ENCODE measurements around the gene PGLYRP4. TPM values are rescaled to one million over a fixed set of nuclear protein-coding genes. Genes with fewer than 3 reads are reported as not detected.

PGLYRP4 gene
- total RNA-seq, 1 experiment from 2014 or later: 0.38 TPM

DNA sequence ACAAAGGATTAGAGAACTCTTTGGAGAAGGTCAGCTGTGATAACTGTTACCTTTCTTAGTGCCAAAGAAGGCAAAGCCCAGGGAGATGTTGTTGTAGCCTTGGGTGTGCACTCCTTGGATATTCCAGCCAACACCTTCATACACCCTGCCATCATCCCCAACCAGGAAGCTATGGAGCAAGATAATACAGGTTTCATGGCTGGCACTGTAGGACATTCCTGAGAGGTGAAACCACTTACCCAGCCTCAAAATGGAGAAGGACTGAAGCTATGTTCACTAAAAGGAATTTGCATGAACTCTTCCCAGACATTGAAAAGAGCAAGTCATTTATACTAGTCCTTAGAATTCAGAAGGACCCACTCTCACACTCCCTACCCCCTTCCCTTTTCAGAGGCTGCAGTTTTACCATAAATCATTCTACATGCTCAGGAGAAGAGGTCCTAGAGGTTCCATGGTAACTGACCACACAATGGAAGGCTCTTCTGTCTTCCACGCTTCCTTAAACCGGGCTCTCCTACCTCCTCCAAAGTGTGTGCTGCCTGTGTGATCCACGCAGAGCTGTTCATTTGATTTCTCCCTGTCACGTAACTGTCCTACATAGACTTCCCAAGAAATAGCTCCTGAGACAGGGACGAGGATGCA is 5.5 kb downstream of the PGLYRP4 start:
- Mint-ChIP-seq H3K27ac (ENCODE audit: unreplicated experiment) (no peak overlapping the region), H3K36me3 (ENCODE audit: insufficient read depth, unreplicated experiment) (no peaks in the 10 kb centered on the region), H3K4me3 (ENCODE audit: low read depth, unreplicated experiment) (no peak overlapping the region), H3K9me3 (ENCODE audit: low read depth, unreplicated experiment) (no peaks in the 10 kb centered on the region), H3K27me3 (ENCODE audit: unreplicated experiment) (peaks cover 95% of the 10 kb centered on the region), H3K4me1 (ENCODE audit: low read depth, unreplicated experiment) (peaks cover 35% of the 10 kb centered on the region)
- intact Hi-C loops (cut with micrococcal nuclease; ENCODE audit: unreplicated experiment): no loop called here
- TF ChIP-seq, protein P1, sequence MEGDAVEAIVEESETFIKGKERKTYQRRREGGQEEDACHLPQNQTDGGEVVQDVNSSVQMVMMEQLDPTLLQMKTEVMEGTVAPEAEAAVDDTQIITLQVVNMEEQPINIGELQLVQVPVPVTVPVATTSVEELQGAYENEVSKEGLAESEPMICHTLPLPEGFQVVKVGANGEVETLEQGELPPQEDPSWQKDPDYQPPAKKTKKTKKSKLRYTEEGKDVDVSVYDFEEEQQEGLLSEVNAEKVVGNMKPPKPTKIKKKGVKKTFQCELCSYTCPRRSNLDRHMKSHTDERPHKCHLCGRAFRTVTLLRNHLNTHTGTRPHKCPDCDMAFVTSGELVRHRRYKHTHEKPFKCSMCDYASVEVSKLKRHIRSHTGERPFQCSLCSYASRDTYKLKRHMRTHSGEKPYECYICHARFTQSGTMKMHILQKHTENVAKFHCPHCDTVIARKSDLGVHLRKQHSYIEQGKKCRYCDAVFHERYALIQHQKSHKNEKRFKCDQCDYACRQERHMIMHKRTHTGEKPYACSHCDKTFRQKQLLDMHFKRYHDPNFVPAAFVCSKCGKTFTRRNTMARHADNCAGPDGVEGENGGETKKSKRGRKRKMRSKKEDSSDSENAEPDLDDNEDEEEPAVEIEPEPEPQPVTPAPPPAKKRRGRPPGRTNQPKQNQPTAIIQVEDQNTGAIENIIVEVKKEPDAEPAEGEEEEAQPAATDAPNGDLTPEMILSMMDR (IDR thresholded peaks at IDR 0.05; ENCODE audit: unreplicated experiment): no peak
- no TSS peak for BruUV-seq (replicated peaks)
- CTCF ChIA-PET: interaction anchor here (0.8 to 1.5 kb wide), 2 partner anchors 9 to 18 kb away, joined by 3 to 5 read pairs; no protein-coding TSS in a partner anchor
- no peak for DNase-seq

DNA sequence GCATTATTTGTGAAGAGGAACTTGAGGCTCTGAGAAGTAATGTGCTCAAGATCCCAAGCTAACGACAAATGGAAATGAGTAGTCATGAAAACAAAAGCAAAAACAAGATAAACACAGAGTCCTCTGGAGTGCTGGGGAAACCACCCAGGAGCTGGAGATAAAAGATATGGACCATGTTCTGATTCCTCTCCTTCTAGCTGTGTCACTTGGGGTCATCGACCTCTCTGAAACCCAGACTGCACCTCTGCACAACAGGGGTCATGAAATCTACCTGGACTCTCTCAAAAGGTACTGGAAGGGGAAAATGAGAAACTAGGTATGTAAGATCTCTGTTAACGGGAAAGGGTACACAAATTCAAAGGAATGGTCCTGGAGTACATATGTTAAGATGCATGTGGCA is 6.5 kb downstream of the PGLYRP4 start:
- TF ChIP-seq, protein P1 (IDR thresholded peaks at IDR 0.05; ENCODE audit: unreplicated experiment): no peak
- peaks cover 95% of the 10 kb centered on the region for H3K27me3 Mint-ChIP-seq (ENCODE audit: unreplicated experiment)
- H3K9me3 Mint-ChIP-seq (ENCODE audit: low read depth, unreplicated experiment): no peaks in the 10 kb centered on the region
- H3K36me3 Mint-ChIP-seq (ENCODE audit: insufficient read depth, unreplicated experiment): no peaks in the 10 kb centered on the region
- no TSS peak for BruUV-seq (replicated peaks)
- CTCF ChIA-PET: no interaction called here
- peaks cover 35% of the 10 kb centered on the region for H3K4me1 Mint-ChIP-seq (ENCODE audit: low read depth, unreplicated experiment)
- no peak for DNase-seq
- H3K4me3 Mint-ChIP-seq (ENCODE audit: low read depth, unreplicated experiment): no peak overlapping the region
- intact Hi-C loops (cut with micrococcal nuclease; ENCODE audit: unreplicated experiment): no loop called here
- H3K27ac Mint-ChIP-seq (ENCODE audit: unreplicated experiment): no peak overlapping the region

DNA sequence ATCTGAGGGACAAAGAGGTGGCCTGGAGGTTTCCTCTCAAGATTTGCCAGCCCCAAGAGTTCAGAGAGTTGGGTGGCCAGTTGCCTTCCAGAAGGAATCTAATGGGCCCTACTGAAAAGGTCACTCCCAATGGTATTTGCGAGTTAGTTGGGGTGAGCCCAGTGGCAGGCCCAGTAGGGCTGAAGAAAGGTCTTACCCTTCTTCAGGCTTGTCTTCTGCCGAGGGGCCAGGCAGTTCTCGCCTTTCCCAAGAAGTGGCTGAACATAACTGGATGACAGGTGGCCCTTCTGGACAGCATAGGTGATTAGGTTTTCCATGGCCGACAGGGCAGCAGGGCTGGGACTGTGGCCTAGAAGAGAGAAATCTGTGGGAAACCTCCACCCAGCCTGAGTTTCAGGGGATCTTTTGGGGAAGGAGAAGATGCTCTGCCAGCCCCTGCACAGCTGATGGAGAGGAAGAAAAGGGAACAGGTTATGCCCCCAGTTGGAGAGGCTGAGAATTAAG is 7.2 kb downstream of the PGLYRP4 start:
- TF ChIP-seq, protein P1 (IDR thresholded peaks at IDR 0.05; ENCODE audit: unreplicated experiment): no peak
- H3K4me1 Mint-ChIP-seq (ENCODE audit: low read depth, unreplicated experiment): peaks cover 32% of the 10 kb centered on the region
- no peak for DNase-seq
- peaks cover 95% of the 10 kb centered on the region for H3K27me3 Mint-ChIP-seq (ENCODE audit: unreplicated experiment)
- no peak overlapping the region for H3K27ac Mint-ChIP-seq (ENCODE audit: unreplicated experiment)
- BruUV-seq (replicated peaks): no TSS peak
- CTCF ChIA-PET: interaction anchor here (0.7 kb wide), 1 partner anchor 14 kb away, joined by 3 read pairs; no protein-coding TSS in a partner anchor
- intact Hi-C loops (cut with micrococcal nuclease; ENCODE audit: unreplicated experiment): no loop called here
- H3K4me3 Mint-ChIP-seq (ENCODE audit: low read depth, unreplicated experiment): no peak overlapping the region
- no peaks in the 10 kb centered on the region for H3K9me3 Mint-ChIP-seq (ENCODE audit: low read depth, unreplicated experiment)
- no peaks in the 10 kb centered on the region for H3K36me3 Mint-ChIP-seq (ENCODE audit: insufficient read depth, unreplicated experiment)

DNA sequence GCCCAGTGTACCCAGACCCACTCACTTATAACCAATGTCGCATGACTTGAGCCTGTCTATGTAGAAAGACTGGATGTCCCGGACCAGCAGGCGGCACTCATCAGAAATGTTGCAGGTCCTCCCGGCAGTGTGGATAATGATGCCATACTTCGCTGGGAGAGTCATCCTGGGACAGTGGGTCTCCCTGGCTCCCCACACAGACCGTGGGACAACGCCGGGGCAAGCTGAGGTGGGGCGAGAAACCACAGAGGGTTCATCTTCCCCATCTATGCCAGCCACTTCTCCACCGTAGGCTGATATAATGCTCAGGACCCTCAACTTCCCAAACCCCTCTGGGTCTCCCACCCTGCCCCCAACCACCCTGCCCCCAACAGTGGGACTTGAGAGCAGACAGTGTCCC is 8.3 kb downstream of the PGLYRP4 start:
- no peaks in the 10 kb centered on the region for H3K36me3 Mint-ChIP-seq (ENCODE audit: insufficient read depth, unreplicated experiment)

More for the DNA sequence above, 8.3 kb downstream of the PGLYRP4 start:
- no peak overlapping the region for H3K4me3 Mint-ChIP-seq (ENCODE audit: low read depth, unreplicated experiment)
- no peaks in the 10 kb centered on the region for H3K9me3 Mint-ChIP-seq (ENCODE audit: low read depth, unreplicated experiment)
- CTCF ChIA-PET: no interaction called here
- H3K4me1 Mint-ChIP-seq (ENCODE audit: low read depth, unreplicated experiment): peaks cover 21% of the 10 kb centered on the region
- TF ChIP-seq, protein P1 (IDR thresholded peaks at IDR 0.05; ENCODE audit: unreplicated experiment): no peak
- H3K27ac Mint-ChIP-seq (ENCODE audit: unreplicated experiment): no peak overlapping the region
- DNase-seq: no peak
- intact Hi-C loops (cut with micrococcal nuclease; ENCODE audit: unreplicated experiment): no loop called here
- no TSS peak for BruUV-seq (replicated peaks)
- H3K27me3 Mint-ChIP-seq (ENCODE audit: unreplicated experiment): peaks cover 95% of the 10 kb centered on the region
